ENCODE results near the gene RAET1E.
"Not testable (repeated sequence)": the region's sequence is repeated elsewhere in the genome, so short reads cannot be mapped to it uniquely, and the experiment has no call there.

The RAET1E gene

DNA sequence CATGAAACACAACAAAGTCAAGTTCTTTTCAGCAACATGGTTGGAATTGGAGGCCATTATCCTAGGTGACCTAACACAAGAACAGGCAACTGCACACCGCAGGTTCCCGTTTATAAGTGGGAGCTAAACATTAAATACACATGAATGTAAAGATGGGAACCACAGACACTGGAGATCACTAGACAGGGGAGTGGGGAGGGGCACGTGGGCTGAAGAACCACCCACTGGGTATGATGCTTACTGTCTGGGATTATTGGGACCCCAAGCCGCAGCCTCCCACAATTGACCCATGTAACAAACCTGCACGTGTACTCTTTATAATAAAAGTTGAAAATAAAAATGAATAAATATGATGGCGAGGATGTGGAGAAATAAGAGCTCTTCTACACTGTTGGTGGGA lies 33.6 kb upstream of the RAET1E start:
- no peak for DNase-seq
- H3K36me3 ChIP-seq = no peaks in the 10 kb centered on the region
- no peak overlapping the region for H3K4me3 ChIP-seq (ENCODE audit: low read depth, low read length)
- no peak overlapping the region for H3K27ac ChIP-seq
- no peaks in the 10 kb centered on the region for H3K9me3 ChIP-seq (ENCODE audit: severe bottlenecking)
- no peak for TF ChIP-seq CTCF (IDR thresholded peaks at IDR 0.05; ENCODE audit: low read depth, low read length)
- H3K27me3 ChIP-seq (ENCODE audit: insufficient read depth, low read depth, severe bottlenecking) = peaks cover 69% of the 10 kb centered on the region

DNA sequence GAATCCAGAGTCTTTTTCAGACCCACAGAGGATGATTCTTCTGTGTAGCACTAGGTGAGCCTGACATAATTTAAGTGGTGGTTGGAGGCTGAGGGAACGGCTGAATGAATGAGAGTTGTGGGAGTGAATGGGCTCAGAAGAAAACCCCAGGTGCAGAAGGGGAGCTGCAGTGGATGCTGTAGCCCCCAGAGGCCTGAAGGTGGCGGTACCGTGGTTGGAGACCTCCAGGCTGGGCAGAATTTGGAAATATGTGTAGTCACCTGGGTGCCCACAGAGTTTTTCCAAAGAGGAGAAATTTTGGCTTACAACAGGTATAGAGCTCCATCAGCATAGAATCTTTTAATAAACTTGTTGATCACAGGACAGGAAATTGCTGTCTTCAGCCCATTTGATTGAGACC lies 31.5 kb upstream of the RAET1E start:
- H3K36me3 ChIP-seq = no peaks in the 10 kb centered on the region
- H3K27ac ChIP-seq = no peak overlapping the region
- H3K4me3 ChIP-seq (ENCODE audit: low read depth, low read length) = no peak overlapping the region
- H3K27me3 ChIP-seq (ENCODE audit: insufficient read depth, low read depth, severe bottlenecking) = peaks cover 62% of the 10 kb centered on the region
- DNase-seq = peak; percentile 40
- H3K9me3 ChIP-seq (ENCODE audit: severe bottlenecking) = no peaks in the 10 kb centered on the region
- TF ChIP-seq CTCF (IDR thresholded peaks at IDR 0.05; ENCODE audit: low read depth, low read length) = peak; percentile 84

DNA sequence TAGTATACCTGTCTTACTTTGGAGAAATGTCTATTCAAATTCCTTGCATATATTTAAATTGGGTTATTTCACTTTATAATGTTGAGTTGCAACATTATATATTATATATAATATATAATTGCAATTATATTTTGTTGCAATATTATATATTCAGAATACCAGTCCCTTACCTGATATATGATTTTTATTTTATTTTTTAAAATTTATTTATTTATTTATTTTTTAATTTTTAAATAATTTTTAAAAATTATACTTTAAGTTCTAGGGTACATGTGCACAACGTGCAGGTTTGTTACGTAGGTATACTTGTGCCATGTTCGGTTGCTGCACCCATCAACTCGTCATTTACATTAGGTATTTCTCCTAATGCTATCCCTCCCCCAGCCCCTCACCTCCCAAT lies 29.1 kb upstream of the RAET1E start:
- not testable (repeated sequence) for DNase-seq; H3K36me3 ChIP-seq; H3K9me3 ChIP-seq (ENCODE audit: severe bottlenecking); H3K4me3 ChIP-seq (ENCODE audit: low read depth, low read length); H3K27ac ChIP-seq
- H3K27me3 ChIP-seq (ENCODE audit: insufficient read depth, low read depth, severe bottlenecking) = peaks cover 66% of the 10 kb centered on the region

GRCh38 chr6:149925974-149926777 lies 28.3 kb upstream of the RAET1E start:
- no peaks in the 10 kb centered on the region for H3K9me3 ChIP-seq (ENCODE audit: severe bottlenecking)
- H3K27me3 ChIP-seq (ENCODE audit: insufficient read depth, low read depth, severe bottlenecking) = peaks cover 62% of the 10 kb centered on the region
- peak; percentile 89 for DNase-seq
- TF ChIP-seq CTCF (IDR thresholded peaks at IDR 0.05; ENCODE audit: low read depth, low read length) = peak; percentile 95
- H3K4me3 ChIP-seq (ENCODE audit: low read depth, low read length) = peak overlapping the region; percentile 52
- H3K27ac ChIP-seq = no peak overlapping the region
- H3K36me3 ChIP-seq = no peaks in the 10 kb centered on the region

- Histone ChIP-seq H3K36me3 (no peaks in the 10 kb centered on the region), H3K4me3 (ENCODE audit: low read depth, low read length) (peak overlapping the region; percentile 52), H3K9me3 (ENCODE audit: severe bottlenecking) (no peaks in the 10 kb centered on the region), H3K27ac (no peak overlapping the region), H3K27me3 (ENCODE audit: insufficient read depth, low read depth, severe bottlenecking) (peaks cover 59% of the 10 kb centered on the region)
- TF ChIP-seq CTCF (IDR thresholded peaks at IDR 0.05; ENCODE audit: low read depth, low read length) = no peak
- peak; percentile 16 for DNase-seq
Observed at GRCh38 chr6:149925253-149925973, 27.5 kb upstream of the RAET1E start.

GRCh38 chr6:149924933-149925252 lies 27.0 kb upstream of the RAET1E start:
- no peak for TF ChIP-seq CTCF (IDR thresholded peaks at IDR 0.05; ENCODE audit: low read depth, low read length)
- Histone ChIP-seq H3K36me3 (no peaks in the 10 kb centered on the region), H3K27ac (no peak overlapping the region), H3K4me3 (ENCODE audit: low read depth, low read length) (no peak overlapping the region), H3K27me3 (ENCODE audit: insufficient read depth, low read depth, severe bottlenecking) (peaks cover 56% of the 10 kb centered on the region), H3K9me3 (ENCODE audit: severe bottlenecking) (no peaks in the 10 kb centered on the region)
- DNase-seq = no peak

Data from WERI-Rb-1 (cell line).